Sigmoid colon (tissue), 7 donors: ENCODE results near the gene FILIP1. TPM values are rescaled to one million over a fixed set of nuclear protein-coding genes. Genes with fewer than 3 reads are reported as not detected.

Source experiments
- DNase-seq: peaks from one replicate; pipeline ENCODE4 v3.0.0-alpha.2; 2019
- H3K27ac ChIP-seq, 4 donors: fragments of 200-600 bp; sonication (generic); one replicate each; pipeline ENCODE4 v1.5.1; 2016 to 2019; ENCODE audit warnings: mild to moderate bottlenecking in 1 of 4
- H3K27me3 ChIP-seq, 3 donors: fragments of 200-600 bp; sonication (generic); one replicate each; pipeline ENCODE4 v1.5.1; 2019; ENCODE audit warnings: mild to moderate bottlenecking in 1 of 3
- H3K36me3 ChIP-seq, 4 donors: fragments of 200-600 bp; sonication (generic); one replicate each; pipeline ENCODE4 v1.5.1; 2016 to 2019
- H3K4me1 ChIP-seq, 4 donors: fragments of 200-600 bp; sonication (generic); one replicate each; pipeline ENCODE4 v1.5.1; 2017 to 2019
- H3K4me3 ChIP-seq, 4 donors: fragments of 200-600 bp; sonication (generic); one replicate each; pipeline ENCODE4 v1.5.1; 2017 to 2019; ENCODE audit warnings: mild to moderate bottlenecking in 2 of 4, moderate library complexity in 1 of 4
- H3K9me3 ChIP-seq, 4 donors: fragments of 200-600 bp in 3 of 4; sonication (generic) in 3 of 4; one replicate each; pipeline versions ENCODE4 v1.5.1 to v1.6.1; 2013 to 2019
- EP300 ChIP-seq, 4 donors: sonication (generic); formaldehyde crosslinking; IDR thresholded peaks; one replicate each; pipeline ENCODE4 v1.6.1; 2017; ENCODE audit warnings: antibody characterized with exemption in 4 of 4
- POLR2A ChIP-seq, 2 donors: fragments of 450-650 bp; IDR thresholded peaks; one replicate each; pipeline ENCODE4 v1.6.1; 2016; ENCODE audit warnings: antibody characterized with exemption in 2 of 2, mild to moderate bottlenecking in 2 of 2, moderate library complexity in 2 of 2
- POLR2AphosphoS5 ChIP-seq, 4 donors: sonication (generic); formaldehyde crosslinking; IDR thresholded peaks; one replicate each; pipeline ENCODE4 v1.6.1; 2017; ENCODE audit warnings: antibody characterized with exemption in 4 of 4
- WGBS, 2 donors: extraction: QIAGEN DNeasy Blood & Tissue Kit; methylation state at CpG; one replicate each; pipeline ENCODE4 v1.1.7; 2013; 5-methylcytosine and 5-hydroxymethylcytosine counted together
- intact Hi-C: fragments of 100-400 bp; cut with DNase I; formaldehyde crosslinking; loops from one replicate; pipeline ENCODE4 v1.15.1; 2023
- polyA plus RNA-seq, 3 donors: library from polyadenylated mRNA; stranded (reverse); fragments of 200-250 nt; gene quantifications; one replicate each; pipeline ENCODE4 v1.2.3, GENCODE V29; 2013
- total RNA-seq, 4 donors: library from RNA; depleted of rRNA; stranded (reverse); fragments of >200 nt; gene quantifications; one replicate each; pipeline ENCODE4 v1.1.0, GENCODE V29; 2016
- TF ChIP-seq, protein P1 (sequence below), 4 experiments: fragments of 450-650 bp in 3 of 4; fragments of 200-600 bp in 1 of 4; IDR thresholded peaks; one replicate each; pipeline ENCODE4 v1.5.1; 2016 to 2019; ENCODE audit warnings: antibody characterized with exemption in 4 of 4, mild to moderate bottlenecking in 3 of 4, moderate library complexity in 2 of 4
- donor health status: healthy with polysubstance abuse.
- donor health status: Bipolar disorder and iron deficiency.
- donor health status: healthy.

FILIP1 gene
- total and polyA plus RNA-seq, 7 donors: 0.46 to 72.8 (median 47.1) TPM

DNA sequence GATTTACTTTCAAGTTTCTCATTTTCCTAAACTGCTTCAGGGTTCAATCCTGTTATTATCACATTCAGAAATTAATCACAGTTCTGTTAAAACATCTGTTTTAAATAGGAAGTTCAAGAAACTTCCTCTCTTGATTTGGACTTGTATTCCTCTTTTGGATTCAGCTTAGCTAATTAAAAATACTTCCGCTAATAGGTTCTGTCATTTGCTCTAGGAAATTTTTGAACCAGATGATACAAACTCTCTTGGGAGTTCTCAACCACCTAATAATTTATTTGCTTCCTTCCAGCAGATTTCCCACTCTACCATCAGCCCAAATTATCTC, 193.1 kb downstream of the FILIP1 start:
- DNase-seq: no peak
- Histone ChIP-seq H3K9me3 (no peaks in the 10 kb centered on the region), H3K27me3 (no peaks in the 10 kb centered on the region), H3K4me1 (peaks cover 0 to 50% (median 28%) of the 10 kb centered on the region in 4 donors), H3K27ac (peak overlapping the region; percentile 20 to 57 (median 54)), H3K4me3 (no peak overlapping the region), H3K36me3 (no peaks in the 10 kb centered on the region)
- intact Hi-C loops: loop anchor here (5.0 kb wide), 2 partner anchors 67 to 212 kb away; no protein-coding TSS in a partner anchor
- 46 to 78% methylated on average over 1 of the region's 1 CpG for WGBS, 2 donors
- TF ChIP-seq, protein P1, sequence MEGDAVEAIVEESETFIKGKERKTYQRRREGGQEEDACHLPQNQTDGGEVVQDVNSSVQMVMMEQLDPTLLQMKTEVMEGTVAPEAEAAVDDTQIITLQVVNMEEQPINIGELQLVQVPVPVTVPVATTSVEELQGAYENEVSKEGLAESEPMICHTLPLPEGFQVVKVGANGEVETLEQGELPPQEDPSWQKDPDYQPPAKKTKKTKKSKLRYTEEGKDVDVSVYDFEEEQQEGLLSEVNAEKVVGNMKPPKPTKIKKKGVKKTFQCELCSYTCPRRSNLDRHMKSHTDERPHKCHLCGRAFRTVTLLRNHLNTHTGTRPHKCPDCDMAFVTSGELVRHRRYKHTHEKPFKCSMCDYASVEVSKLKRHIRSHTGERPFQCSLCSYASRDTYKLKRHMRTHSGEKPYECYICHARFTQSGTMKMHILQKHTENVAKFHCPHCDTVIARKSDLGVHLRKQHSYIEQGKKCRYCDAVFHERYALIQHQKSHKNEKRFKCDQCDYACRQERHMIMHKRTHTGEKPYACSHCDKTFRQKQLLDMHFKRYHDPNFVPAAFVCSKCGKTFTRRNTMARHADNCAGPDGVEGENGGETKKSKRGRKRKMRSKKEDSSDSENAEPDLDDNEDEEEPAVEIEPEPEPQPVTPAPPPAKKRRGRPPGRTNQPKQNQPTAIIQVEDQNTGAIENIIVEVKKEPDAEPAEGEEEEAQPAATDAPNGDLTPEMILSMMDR (IDR thresholded peaks at IDR 0.05): no peak
- no peak for TF ChIP-seq EP300 (IDR thresholded peaks at IDR 0.05)

DNA sequence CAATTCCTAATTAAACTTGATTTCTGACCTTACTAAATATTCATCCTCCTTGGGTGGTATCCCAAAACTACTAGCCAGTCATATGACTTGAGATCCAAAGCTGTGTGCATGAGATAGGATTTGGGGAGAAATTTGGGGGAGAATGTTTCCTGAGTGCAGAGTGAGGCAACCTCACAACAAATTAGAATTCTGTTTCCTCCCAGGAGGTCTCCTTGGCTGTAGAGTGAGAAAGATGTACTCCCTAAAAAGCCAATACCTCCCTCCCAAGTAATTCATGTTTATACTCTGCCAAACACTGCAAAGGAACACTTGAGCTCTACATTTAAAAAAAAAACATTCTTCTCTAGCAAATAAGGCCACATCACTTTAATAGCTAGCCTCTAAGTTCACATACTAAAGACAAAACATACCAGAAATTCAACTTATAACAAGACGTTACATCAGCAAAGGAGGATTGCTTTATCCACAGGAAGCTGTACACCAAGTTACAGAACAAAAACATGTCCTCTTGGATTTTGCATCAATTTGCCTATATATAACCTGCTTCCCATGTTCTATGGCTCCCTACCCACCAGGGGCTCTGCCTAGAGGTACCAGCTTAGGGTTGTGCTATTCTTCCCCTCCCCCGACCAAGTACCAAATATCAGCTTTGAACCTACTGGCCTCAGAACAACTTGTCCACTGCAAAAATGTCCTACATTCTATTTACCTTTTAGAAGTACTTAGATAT, 193.6 kb downstream of the FILIP1 start:
- peaks cover 0 to 45% (median 27%) of the 10 kb centered on the region in 4 donors for H3K4me1 ChIP-seq
- peak overlapping the region; percentile 20 to 57 (median 54) for H3K27ac ChIP-seq
- TF ChIP-seq POLR2AphosphoS5 (IDR thresholded peaks at IDR 0.05) (peak in 1 of 4 donors; percentile 5), EP300 (IDR thresholded peaks at IDR 0.05) (no peak)
- H3K9me3 ChIP-seq: no peaks in the 10 kb centered on the region
- H3K36me3 ChIP-seq: no peaks in the 10 kb centered on the region
- intact Hi-C loops: loop anchor here (5.0 kb wide), 2 partner anchors 67 to 212 kb away; no protein-coding TSS in a partner anchor
- WGBS, 2 donors: 78 to 79% methylated on average over 2 of the region's 2 CpGs
- no peak overlapping the region for H3K4me3 ChIP-seq
- H3K27me3 ChIP-seq: no peaks in the 10 kb centered on the region
- DNase-seq: no peak

DNA sequence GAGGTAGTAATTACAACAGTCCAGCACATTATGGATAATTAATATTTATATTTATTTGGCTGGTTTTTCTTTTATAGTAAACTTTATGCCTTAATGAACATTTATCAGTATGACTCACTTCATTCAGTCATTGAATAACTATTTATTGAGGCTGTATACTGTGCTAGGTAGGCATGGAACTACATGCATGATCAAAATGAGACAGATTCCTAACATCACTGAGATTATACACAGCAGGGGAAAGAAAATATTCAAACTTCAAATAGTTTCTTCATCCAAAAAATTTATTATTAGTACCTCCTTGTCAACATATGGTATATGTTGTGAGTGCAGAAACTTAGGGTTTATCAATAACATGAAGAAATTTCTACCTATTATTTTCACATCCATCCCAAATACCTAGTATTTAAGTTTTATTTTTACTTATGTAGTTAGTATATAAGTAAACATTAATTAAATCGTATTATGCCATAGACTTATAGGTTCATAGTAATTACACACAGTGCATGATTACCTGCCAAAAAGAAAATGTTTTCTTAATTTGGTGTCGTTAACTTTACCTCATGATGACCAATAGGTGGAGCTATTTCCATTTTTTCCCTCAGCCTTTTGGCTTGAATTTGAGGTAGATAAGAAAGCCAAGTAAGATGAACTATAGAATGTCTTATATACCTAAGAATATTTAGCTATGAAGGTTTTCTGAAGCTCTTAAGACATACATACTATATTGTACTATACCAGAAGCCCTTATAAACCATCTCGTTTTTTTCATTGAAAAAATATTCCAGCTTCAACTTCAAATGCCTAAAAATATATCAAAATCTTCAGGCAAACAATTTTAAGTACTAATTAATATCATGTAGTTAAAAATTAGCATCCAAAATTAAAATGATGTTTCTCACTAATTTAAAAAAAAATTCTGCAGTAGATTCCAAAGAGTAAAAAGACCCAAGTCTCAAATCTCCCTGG, 196.5 kb downstream of the FILIP1 start:
- Histone ChIP-seq H3K27ac (peak overlapping the region in 1 of 4 donors; percentile 24), H3K9me3 (no peaks in the 10 kb centered on the region), H3K36me3 (no peaks in the 10 kb centered on the region), H3K4me3 (no peak overlapping the region), H3K4me1 (peaks cover 0 to 34% (median 26%) of the 10 kb centered on the region in 4 donors), H3K27me3 (no peaks in the 10 kb centered on the region)
- no peak for TF ChIP-seq POLR2A (IDR thresholded peaks at IDR 0.05)
- no peak for TF ChIP-seq EP300 (IDR thresholded peaks at IDR 0.05)
- TF ChIP-seq POLR2AphosphoS5 (IDR thresholded peaks at IDR 0.05): peak in 2 of 4 donors; percentile 51 to 56
- TF ChIP-seq, protein P1 (IDR thresholded peaks at IDR 0.05): peak; percentile 20 to 67 (median 62)
- 6 to 13% methylated on average over 3 of the region's 3 CpGs for WGBS, 2 donors
- intact Hi-C loops: loop anchor here (1.0 kb wide), 1 partner anchor 231 kb away; no protein-coding TSS in a partner anchor
- DNase-seq: no peak

DNA sequence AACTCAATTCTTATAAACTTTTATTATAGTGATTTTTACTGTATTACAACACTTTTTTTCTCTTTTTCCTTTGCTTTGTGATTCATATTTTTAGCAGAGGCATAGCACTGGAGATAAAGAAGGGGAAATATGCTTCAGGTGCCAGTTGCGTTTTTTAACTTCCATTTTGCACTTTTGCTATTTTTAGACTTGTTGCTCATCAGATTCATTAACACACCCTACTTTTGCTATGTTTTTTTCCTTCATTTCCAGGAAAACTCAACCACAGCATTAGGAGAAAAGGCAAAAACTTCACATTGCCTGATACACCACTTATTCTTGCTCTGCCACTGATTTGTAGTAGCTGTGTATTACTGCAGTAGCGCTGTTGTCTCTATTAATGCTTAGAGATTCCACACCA, 201.0 kb downstream of the FILIP1 start:
- intact Hi-C loops: no loop called here
- WGBS, 2 donors: 93 to 96% methylated on average over 2 of the region's 2 CpGs
- TF ChIP-seq POLR2A (IDR thresholded peaks at IDR 0.05) (no peak), EP300 (IDR thresholded peaks at IDR 0.05) (no peak), POLR2AphosphoS5 (IDR thresholded peaks at IDR 0.05) (no peak)
- TF ChIP-seq, protein P1 (IDR thresholded peaks at IDR 0.05): no peak
- Histone ChIP-seq H3K27me3 (no peaks in the 10 kb centered on the region), H3K27ac (no peak overlapping the region), H3K36me3 (no peaks in the 10 kb centered on the region), H3K9me3 (no peaks in the 10 kb centered on the region), H3K4me1 (no peaks in the 10 kb centered on the region), H3K4me3 (no peak overlapping the region)
- DNase-seq: no peak

DNA sequence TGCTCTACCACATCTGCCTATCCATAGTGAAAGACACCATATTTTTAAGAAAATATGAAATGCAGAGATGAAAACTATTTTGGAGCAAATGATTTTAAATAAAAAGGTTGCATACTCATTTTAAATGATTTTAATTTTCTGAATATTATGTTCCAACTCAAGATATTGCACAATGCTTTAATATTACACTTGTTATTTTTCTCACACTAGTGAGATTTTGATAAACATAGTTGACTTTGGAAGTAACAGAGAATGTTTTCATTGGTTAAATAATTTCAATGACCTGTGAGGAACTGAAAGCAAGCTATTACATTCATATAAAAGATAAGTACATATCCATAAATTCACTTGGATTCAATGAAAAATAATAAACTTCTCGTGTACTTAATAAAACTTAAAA, 201.9 kb downstream of the FILIP1 start:
- Histone ChIP-seq H3K4me3 (no peak overlapping the region), H3K27ac (no peak overlapping the region), H3K27me3 (no peaks in the 10 kb centered on the region), H3K9me3 (no peaks in the 10 kb centered on the region), H3K36me3 (no peaks in the 10 kb centered on the region), H3K4me1 (peaks cover 0 to under 1% (median 0%) of the 10 kb centered on the region in 4 donors)
- WGBS, 2 donors: 72 to 92% methylated on average over 1 of the region's 1 CpG
- no peak for DNase-seq
- TF ChIP-seq POLR2AphosphoS5 (IDR thresholded peaks at IDR 0.05): no peak
- TF ChIP-seq, protein P1 (IDR thresholded peaks at IDR 0.05): no peak
- intact Hi-C loops: no loop called here
